ENCODE measurements around the gene SUOX.

GRCh38 chr12:55983232-55983842, 13.7 kb upstream of the SUOX start:
- TF ChIP-seq CTCF (IDR thresholded peaks at IDR 0.05; ENCODE audit: low read depth, low read length, missing input control) (no peak), SP1 (IDR thresholded peaks at IDR 0.05) (no peak), GABPA (IDR thresholded peaks at IDR 0.05 in 1 of 2, conservative IDR thresholded peaks at IDR 0.05 in 1 of 2) (no peak), EGR1 (IDR thresholded peaks at IDR 0.05; ENCODE audit: low read depth in 2 of 2) (no peak), FOXA1 (IDR thresholded peaks at IDR 0.05) (no peak), RAD21 (IDR thresholded peaks at IDR 0.05) (no peak)

Measured in liver (tissue), 3 donors.